Stimulated activated CD4-positive, alpha-beta T cell treated with anti-CD3 and anti-CD28 coated beads, Interleukin-1b, Interleukin-23, amount 100 ng/mL, for 24 hours (primary cell): Measurements from ENCODE around the gene EML1.
"Not testable (repeated sequence)": the region's sequence is repeated elsewhere in the genome, so short reads cannot be mapped to it uniquely, and the experiment has no call there.

Experiments
- DNase-seq, 4 experiments: peaks; one replicate each; pipeline ENCODE4 v3.0.0-alpha.2; 2020; ENCODE audit warnings: low read depth in 4 of 4, low spot score in 1 of 4

Gene EML1

GRCh38 chr14:99930420-99931274, 137.4 kb downstream of the EML1 start:
- DNase-seq: peak in 1 of 4 experiments; percentile 13

- no peak for DNase-seq
Measured at GRCh38 chr14:99931308-99931707, 138.1 kb downstream of the EML1 start.

- no peak for DNase-seq
Measured at GRCh38 chr14:99936056-99936455, 142.8 kb downstream of the EML1 start.

DNA sequence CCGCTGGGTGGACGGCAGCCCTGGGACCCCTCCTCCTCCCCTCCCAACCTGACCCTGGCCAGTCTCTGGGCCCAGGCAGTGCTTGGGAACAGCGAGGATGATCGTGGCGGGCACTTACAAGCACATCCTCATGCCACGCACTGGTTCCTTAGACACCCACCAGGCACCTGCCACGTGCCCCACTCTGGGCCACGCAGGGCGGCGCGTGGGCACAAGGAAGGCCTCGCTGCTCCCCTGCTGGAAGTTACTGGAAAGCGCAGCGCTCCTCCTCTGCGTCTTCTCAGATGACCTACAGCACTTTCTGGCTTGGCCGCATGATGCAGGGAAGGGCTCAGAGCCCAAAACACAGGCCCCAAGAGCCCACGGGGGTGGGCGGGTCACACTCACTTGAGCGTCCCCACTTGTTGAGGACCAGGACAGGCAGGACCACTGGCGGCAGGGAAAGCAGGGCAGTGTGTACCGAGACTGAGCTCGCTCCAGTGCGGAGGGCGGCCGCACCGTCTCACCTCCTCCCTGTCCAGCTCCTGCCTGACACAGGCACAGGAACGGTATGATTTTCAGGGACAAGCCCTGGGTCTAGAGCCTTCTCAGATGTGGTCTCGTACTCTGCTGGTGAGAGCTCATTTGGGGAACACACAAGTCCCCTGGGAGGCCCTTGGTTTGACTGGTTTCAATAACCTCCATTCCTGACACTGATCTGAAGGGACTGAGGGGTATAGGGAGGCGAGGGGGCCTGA, 143.7 kb downstream of the EML1 start:
- no peak for DNase-seq

- DNase-seq: no peak
Measured at GRCh38 chr14:99937475-99938244, 144.4 kb downstream of the EML1 start.

GRCh38 chr14:99938376-99938775, 145.2 kb downstream of the EML1 start:
- no peak for DNase-seq

DNA sequence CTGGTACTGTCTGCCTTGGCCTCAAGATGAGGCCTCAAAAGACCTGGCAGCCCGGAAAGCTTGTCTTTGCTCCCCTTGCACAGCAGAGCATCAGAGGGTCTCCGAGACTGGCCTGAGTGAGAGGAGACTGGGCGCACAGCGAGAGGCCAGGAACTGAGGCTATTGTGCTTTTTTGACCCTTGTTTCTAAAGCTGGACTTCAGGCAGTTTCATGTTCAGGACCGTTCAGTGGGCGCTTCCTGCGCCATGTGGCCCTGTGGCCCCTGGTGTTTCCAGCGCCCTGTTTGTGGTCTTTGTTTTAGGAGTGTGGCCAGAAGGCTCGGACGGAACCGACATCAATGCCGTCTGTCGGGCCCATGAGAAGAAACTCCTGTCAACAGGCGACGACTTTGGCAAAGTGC, 145.7 kb downstream of the EML1 start:
- DNase-seq: no peak

- DNase-seq: no peak
Measured at GRCh38 chr14:99939421-99939820, 146.2 kb downstream of the EML1 start.

- DNase-seq: no peak
Measured at GRCh38 chr14:99940064-99940463, 146.9 kb downstream of the EML1 start.

GRCh38 chr14:99941211-99941610, 148.0 kb downstream of the EML1 start:
- DNase-seq: no peak

- DNase-seq: no peak
Measured at GRCh38 chr14:99943620-99944019, 150.4 kb downstream of the EML1 start.

DNA sequence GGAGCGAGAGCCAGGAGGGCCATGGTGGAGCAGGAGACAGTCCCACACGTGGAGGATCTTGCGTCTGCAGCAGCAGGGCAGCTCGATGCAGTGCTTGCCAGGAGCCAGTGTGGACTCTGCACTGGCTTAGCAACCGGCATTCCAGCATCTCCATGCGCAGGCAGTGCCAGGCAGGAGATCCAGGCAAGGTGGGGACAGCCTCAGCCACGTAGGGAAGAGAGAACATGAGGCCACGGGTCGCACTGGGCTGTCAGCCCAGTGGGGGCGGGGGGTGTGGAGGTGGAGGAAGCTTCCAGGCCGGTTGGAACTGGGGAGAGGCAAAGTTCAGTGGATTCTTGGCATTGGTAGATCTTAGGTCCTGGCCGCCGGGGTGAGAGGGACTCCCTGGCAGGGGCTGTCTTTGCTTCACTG, 151.0 kb downstream of the EML1 start:
- DNase-seq: no peak

DNA sequence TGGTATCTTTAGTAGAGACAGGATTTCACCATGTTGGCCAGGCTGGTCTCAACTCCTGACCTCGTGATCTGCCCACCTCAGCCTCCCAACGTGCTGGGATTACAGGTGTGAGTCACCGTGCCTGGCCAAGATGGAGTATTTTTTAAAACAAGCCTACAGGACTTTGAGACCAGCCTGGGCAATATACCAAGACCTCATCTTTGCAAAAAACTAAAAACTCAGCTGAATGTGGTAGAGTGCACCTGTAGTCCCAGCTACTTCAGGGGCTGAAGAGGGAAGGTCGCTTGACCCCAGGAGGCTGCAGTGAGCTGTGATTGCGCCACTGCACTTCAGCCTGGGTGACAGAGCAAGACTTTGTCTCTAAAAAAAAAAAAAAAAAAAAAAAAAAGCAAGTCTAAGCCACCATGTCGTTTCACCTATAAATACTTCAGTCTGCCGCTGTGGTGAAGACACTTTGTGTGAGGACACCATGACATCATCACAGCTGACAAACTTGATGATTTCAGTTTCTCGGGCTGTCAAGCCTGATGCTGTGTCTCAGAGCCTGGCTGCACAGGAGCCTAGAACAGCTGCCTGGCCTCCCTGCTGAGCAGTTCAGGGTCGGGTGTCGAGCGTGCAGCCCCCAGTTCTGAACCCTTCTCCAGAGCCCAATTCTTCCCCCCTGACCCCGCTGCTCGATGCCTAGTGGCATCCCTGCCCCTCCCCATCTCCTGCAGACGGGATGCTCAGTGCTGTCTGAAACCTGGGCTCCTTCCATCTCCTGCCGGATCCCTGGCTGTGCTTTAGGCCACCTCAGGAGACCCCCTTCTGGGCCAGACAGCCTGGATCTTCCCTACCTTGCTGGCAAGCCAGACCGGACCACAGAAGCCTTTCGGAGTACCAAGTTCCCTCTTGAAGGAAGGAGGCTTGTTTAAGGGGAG, 152.8 kb downstream of the EML1 start:
- DNase-seq: no peak

DNA sequence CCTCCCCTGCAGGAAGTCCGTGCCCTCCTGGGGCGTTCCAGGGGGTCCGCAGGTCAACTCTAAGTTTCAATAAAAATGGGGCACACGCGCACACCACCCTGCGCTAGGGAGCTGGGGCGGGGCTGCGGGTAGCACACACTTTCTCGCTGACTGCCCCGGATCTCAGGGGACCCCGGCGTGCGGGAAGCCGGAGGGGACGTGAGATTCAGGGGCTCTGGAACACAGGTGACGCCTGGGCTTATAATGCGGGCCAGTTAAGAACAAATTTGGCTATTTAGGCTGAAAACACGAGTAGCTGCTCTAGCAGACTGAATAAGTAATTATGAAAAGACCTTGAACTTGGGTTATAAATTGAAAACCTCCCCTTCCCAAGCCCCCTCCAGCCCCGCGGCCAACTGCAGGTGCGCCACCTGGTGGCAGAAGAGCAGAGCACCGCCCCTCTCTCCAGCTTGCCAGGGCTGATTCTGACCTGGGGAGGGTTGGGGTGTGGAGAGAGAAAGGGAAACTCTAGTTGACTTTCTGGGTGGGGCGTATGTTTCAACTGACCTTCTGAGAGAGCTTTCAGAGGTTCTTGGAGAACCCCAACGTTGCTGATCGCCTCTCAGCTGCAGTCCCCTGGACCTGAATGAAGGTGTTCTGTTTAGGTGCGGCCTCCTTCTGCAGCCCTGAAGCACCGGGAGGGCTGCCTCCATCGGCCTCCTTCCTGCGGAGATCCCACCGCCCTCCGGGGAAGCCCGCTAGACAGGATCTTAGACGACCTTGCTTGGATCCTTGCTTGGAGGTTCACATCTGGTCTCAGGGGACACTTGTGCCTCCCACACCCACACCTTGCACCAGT, 153.7 kb downstream of the EML1 start:
- DNase-seq: peak; percentile 26 to 45 (median 30)

GRCh38 chr14:99947695-99948094, 154.5 kb downstream of the EML1 start:
- no peak for DNase-seq

DNA sequence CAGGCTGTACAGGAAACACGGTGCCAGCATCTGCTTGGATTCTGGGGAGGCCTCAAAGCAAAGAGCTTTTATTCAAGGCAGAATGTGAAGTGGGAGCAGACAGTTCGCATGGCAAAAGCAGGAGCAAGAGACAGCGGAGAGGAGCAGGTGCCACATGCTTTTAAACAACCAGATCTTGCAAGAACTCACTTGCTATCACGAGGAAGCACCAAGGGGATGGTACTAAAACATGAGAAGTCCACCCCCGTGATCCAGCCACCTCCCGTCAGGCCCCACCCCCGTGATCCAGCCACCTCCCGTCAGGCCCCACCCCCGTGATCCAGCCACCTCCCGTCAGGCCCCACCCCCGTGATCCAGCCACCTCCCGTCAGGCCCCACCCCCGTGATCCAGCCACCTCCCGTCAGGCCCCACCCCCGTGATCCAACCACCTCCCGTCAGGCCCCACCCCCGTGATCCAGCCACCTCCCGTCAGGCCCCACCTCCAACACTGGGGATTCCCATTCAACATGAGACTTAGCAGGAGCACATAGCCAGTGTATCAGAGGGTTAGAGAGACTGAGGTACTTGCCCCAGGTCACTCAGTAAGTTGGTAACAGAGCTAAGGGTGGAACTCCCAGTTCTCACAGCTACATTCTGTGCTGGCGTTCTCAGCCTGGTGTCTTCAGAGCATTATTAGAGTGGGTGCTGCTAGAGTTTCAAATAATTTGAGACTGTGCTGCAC, 156.0 kb downstream of the EML1 start:
- not testable (repeated sequence) for DNase-seq

GRCh38 chr14:99950181-99950580, 157.0 kb downstream of the EML1 start:
- no peak for DNase-seq

- DNase-seq: no peak
Measured at GRCh38 chr14:99951085-99951484, 157.9 kb downstream of the EML1 start.

GRCh38 chr14:99952039-99952438, 158.8 kb downstream of the EML1 start:
- DNase-seq: no peak
